GM21723 (cell line): ENCODE measurements around the gene PPM1H.

Experiments
- ATAC-seq: cut with Tn5 transposase; IDR thresholded peaks from one replicate; pipeline ENCODE4 v1.9.1; 2021; ENCODE audit warnings: mild to moderate bottlenecking, moderate library complexity; ENCODE audit not compliant: unreplicated experiment

The PPM1H gene

GRCh38 chr12:62717643-62718042, 217.3 kb downstream of the PPM1H start:
- ATAC-seq = no peak

DNA sequence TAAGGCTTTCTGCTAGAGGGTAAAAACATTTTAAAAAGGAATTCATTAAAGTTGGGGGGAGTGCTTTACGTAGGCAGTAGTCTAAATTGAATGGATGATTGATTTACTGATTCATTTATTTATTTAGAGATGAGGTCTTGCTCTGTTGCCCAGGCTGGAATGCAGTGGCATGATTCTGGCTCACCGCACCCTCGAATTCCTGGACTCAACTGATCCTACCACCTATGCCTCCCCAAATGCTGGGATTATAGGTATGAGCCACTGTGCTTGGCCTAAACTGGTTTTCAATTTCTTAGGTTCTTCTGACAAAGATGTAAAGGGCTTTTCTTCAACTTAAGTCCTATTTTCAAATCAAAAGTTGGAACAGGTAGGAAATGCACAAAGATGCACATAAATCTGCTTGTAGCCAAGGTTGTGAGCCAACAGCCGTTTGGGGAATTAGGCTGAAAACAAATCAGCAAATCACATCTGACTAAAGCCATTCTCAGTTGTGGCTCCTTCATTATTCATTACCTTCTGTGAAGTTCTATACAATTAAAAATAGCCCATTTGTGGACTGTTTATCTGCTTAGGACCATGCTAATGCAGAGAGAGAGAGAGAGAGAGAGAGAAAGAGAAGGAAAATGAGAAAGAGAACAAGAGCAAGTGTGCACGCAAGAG, 218.0 kb downstream of the PPM1H start:
- ATAC-seq = no peak

GRCh38 chr12:62716037-62716436, 218.9 kb downstream of the PPM1H start:
- no peak for ATAC-seq

DNA sequence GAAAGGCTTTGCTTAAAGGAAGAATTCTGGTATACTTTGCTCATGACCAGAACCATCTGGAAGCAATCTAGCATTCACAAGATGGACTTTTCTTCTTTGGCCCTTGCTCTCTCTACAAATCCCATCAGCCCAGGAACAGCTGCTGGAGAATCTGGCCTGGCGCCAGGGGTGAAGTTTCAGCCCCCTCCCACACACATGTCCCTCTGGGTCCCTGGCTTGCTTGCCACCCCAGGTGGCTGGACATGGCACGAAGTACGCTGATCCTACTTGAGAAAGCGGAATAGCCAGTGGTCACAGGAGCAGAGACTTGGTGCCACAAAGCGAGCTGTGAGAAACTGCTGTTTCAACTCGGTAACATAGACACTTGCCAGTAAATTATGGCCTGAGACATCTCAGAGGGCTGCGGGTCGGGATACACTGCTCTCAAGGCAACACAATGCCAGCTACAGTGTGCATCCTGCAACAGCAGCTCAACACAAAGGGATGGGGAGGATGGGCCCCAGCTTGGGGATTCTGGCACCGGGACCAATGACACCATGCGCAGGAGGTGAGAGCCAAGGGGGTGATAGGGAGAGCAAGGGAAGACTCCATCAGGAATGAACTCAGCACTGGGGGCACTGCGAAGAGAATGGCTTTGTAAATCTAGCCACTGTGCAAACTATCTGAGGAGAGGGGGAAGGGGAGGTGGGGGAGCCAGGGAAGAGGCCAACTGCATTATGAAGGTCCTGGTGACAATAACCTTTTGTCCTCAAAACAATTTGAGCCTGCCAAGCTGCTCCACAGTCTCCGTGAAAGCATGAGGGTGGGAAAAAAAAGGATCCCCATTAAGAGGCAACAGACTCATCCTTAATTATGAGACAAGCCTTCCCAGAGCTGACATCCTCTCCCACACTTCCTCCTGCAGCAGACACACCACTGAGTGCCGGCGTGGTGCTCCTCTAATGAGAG, 219.9 kb downstream of the PPM1H start:
- ATAC-seq = no peak

GRCh38 chr12:62714181-62714773, 220.7 kb downstream of the PPM1H start:
- no peak for ATAC-seq

- no peak for ATAC-seq
Observed at GRCh38 chr12:62713723-62714122, 221.2 kb downstream of the PPM1H start.

GRCh38 chr12:62712681-62713573, 222.0 kb downstream of the PPM1H start:
- no peak for ATAC-seq

- no peak for ATAC-seq
Observed at GRCh38 chr12:62711631-62712241, 223.2 kb downstream of the PPM1H start.

GRCh38 chr12:62709311-62709710, 225.6 kb downstream of the PPM1H start:
- no peak for ATAC-seq

GRCh38 chr12:62707939-62708338, 227.0 kb downstream of the PPM1H start:
- ATAC-seq = no peak

DNA sequence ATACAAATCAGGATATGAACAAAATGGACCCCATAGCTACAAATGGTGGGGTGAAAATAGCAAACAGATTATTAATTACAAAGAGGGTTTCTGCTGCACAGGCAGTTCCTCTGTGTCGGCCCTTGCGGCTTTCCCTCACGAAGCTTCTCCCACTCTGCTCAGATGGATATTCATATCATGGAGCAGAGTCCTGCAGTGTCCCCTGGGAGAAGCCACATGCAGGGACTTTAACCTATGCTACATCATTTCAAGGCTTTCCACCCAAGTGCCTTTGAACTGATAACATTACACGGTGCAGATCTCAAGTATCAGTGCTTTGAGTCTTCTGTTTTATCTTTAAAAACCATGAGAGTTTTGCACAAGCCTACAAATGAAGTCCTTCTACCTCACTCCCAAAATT, 229.1 kb downstream of the PPM1H start:
- ATAC-seq = no peak

DNA sequence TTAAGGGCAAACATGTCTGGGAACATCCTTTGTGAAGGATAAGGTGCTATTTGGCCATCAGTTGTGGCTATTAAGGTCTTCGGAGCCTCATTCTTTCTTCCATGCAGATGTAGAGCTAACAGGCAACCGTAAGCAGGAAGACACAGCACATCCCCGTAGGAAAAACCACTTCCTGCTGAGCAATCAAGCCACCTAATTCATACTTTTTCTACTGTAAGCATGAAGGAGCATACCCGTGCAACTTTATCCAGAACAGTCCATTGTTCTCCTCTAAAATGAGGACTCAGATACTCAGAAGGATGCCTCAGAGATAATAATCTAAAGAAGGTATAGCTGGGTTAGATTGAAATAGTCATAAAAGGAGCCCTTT, 232.0 kb downstream of the PPM1H start:
- ATAC-seq = no peak

- ATAC-seq = no peak
Observed at GRCh38 chr12:62701492-62701891, 233.5 kb downstream of the PPM1H start.

DNA sequence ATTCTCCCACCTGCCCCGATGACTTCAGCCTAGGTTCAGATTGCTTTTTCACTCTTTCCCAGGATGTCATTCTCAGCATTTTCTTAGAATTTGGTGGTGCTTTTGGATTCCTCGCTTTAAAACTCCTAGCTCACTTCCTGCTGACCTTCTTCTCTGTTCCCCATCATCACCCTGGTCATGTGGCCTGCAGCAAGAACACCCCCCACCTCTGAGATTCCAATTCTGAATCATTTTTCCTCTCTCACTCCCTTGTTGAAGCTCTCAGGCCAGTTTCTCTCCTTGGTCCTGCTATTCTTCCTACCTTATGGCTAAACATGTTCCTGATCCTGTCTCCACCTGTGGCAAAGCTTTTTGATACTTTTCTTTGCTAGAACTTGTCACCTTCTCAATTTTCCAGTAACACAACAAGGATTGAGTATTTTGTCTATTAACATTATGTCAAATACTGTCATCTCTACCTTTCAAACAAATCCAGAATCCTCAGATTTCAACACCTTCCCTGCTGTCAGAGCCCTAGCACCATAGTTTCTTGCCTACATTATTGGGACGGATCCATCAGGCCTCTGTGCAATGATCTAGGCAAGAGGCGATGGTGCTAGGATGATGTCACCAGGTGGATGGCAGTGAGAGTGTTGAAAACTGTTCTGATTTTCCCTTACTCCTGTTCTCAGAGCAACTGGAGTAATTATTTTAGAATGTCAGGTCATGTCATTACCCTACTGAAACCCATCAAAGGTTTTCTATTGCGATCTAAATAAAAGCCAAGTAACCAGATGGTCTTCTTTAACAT, 234.7 kb downstream of the PPM1H start:
- no peak for ATAC-seq

GRCh38 chr12:62698701-62699101, 236.2 kb downstream of the PPM1H start:
- ATAC-seq = no peak

DNA sequence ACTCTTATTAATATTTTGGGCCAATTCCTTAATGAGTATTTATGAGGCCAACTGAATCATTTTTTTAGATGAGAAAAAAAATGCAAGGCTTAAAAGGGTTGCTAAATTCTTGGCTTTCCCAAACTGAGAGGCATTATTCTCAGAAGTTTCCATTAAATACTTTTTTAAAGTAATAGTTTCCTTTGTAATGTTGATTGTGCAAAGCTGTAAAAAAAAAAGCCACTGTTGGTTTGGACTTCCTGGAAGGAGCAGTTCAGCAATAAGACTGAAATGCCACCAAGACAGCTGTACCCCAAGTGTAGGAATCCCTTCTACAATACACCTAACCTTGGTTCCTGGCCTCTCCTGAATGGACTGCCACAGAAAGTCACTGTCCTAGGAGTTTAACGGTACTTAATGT, 237.1 kb downstream of the PPM1H start:
- ATAC-seq = no peak

DNA sequence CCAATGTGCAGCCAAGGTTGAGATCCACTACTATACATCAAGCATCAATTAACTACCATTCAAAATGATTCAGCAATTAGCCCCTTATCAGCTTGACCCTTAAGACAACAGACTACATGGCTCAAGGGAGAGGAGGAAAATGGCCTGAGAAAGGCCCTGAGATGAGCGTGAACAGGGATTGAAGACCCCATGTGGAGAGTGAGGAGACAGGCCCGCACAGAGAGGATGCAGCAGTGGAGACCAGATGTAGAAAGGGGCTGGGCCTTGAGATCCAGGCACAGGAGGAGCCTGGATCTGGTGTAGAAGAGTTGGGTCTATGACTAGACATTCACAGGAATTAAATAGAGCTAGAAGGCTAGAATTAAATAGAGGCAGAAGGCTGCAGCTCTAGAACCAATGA, 239.3 kb downstream of the PPM1H start:
- no peak for ATAC-seq

GRCh38 chr12:62694632-62695031, 240.3 kb downstream of the PPM1H start:
- no peak for ATAC-seq

DNA sequence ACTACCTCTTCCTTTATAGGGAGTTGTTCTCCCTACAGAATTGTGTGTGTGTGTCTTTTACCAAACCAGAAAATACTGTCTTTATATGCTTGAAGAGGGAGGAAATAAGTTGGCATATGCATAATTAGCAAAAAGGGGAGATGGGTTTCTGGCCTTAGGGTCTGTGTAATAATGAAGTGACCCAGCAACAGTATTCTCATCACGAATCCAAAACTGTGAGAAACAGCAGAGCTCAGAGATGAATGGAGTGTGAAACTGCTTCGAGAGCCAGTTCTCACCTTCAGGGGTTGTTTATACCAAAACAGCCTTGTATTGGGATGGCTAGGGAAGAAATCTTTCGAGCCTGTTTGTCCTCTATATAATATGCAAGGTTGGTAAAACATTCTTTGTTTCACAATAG, 240.8 kb downstream of the PPM1H start:
- no peak for ATAC-seq
